ENCODE data around the gene MAPT.

The MAPT gene

GRCh38 chr17:46011711-46012505 is 117.6 kb downstream of the MAPT start:
- H3K79me2 ChIP-seq (ENCODE audit: insufficient read depth, low read length) = no peaks in the 10 kb centered on the region
- H3K9ac ChIP-seq (ENCODE audit: low read depth, low read length) = no peak overlapping the region
- no peaks in the 10 kb centered on the region for H3K36me3 ChIP-seq (ENCODE audit: insufficient read depth, low read length)
- TF ChIP-seq EZH2 (IDR thresholded peaks at IDR 0.05; ENCODE audit: borderline replicate concordance, low read depth, low read length, severe bottlenecking) (no peak), CTCF (IDR thresholded peaks at IDR 0.05; ENCODE audit: borderline replicate concordance, extremely low read depth, low read length, poor library complexity, severe bottlenecking) (no peak)
- peaks cover 3% of the 10 kb centered on the region; the same call in 1 of the 2 replicates for H4K20me1 ChIP-seq (ENCODE audit: insufficient read depth, low read length)
- H3K4me1 ChIP-seq (ENCODE audit: insufficient read depth, low read length) = no peaks in the 10 kb centered on the region
- DNase-seq = no peak
- H3K9me3 ChIP-seq (ENCODE audit: insufficient read depth, low read length, severe bottlenecking) = no peaks in the 10 kb centered on the region
- no peak for ATAC-seq (ENCODE audit: insufficient read depth, low read depth)
- no peak overlapping the region for H3K27ac ChIP-seq (ENCODE audit: low read length)
- H3K27me3 ChIP-seq (ENCODE audit: insufficient read depth, low read length, poor library complexity) = no peaks in the 10 kb centered on the region
- no peak overlapping the region for H3K4me3 ChIP-seq (ENCODE audit: low read depth in 1 of 2, low read length in 2 of 2)
- H3K4me2 ChIP-seq (ENCODE audit: insufficient read depth, low read length) = no peak overlapping the region
- no peak overlapping the region for H2AFZ ChIP-seq (ENCODE audit: low read depth, low read length)

GRCh38 chr17:46012506-46013079 is 118.2 kb downstream of the MAPT start:
- H3K4me1 ChIP-seq (ENCODE audit: insufficient read depth, low read length) = no peaks in the 10 kb centered on the region
- ATAC-seq (ENCODE audit: insufficient read depth, low read depth) (no peak), DNase-seq (no peak)
- H3K79me2 ChIP-seq (ENCODE audit: insufficient read depth, low read length) = no peaks in the 10 kb centered on the region
- H3K4me2 ChIP-seq (ENCODE audit: insufficient read depth, low read length) = no peak overlapping the region
- TF ChIP-seq CTCF (IDR thresholded peaks at IDR 0.05; ENCODE audit: borderline replicate concordance, extremely low read depth, low read length, poor library complexity, severe bottlenecking) = no peak
- H4K20me1 ChIP-seq (ENCODE audit: insufficient read depth, low read length) = peaks cover 3% of the 10 kb centered on the region; the same call in 1 of the 2 replicates
- H3K27ac ChIP-seq (ENCODE audit: low read length) = no peak overlapping the region
- no peak overlapping the region for H3K4me3 ChIP-seq (ENCODE audit: low read depth in 1 of 2, low read length in 2 of 2)
- H3K36me3 ChIP-seq (ENCODE audit: insufficient read depth, low read length) = no peaks in the 10 kb centered on the region
- H3K9ac ChIP-seq (ENCODE audit: low read depth, low read length) = no peak overlapping the region
- no peaks in the 10 kb centered on the region for H3K27me3 ChIP-seq (ENCODE audit: insufficient read depth, low read length, poor library complexity)
- H2AFZ ChIP-seq (ENCODE audit: low read depth, low read length) = no peak overlapping the region
- no peaks in the 10 kb centered on the region for H3K9me3 ChIP-seq (ENCODE audit: insufficient read depth, low read length, severe bottlenecking)

- H4K20me1 ChIP-seq (ENCODE audit: insufficient read depth, low read length) = peaks cover 3% of the 10 kb centered on the region; the same call in 1 of the 2 replicates
- ATAC-seq (ENCODE audit: insufficient read depth, low read depth) (no peak), DNase-seq (no peak)
- H3K27me3 ChIP-seq (ENCODE audit: insufficient read depth, low read length, poor library complexity) = no peaks in the 10 kb centered on the region
- H3K4me2 ChIP-seq (ENCODE audit: insufficient read depth, low read length) = no peak overlapping the region
- no peaks in the 10 kb centered on the region for H3K36me3 ChIP-seq (ENCODE audit: insufficient read depth, low read length)
- H3K79me2 ChIP-seq (ENCODE audit: insufficient read depth, low read length) = no peaks in the 10 kb centered on the region
- H2AFZ ChIP-seq (ENCODE audit: low read depth, low read length) = no peak overlapping the region
- H3K9ac ChIP-seq (ENCODE audit: low read depth, low read length) = no peak overlapping the region
- no peak overlapping the region for H3K4me3 ChIP-seq (ENCODE audit: low read depth in 1 of 2, low read length in 2 of 2)
- no peak overlapping the region for H3K27ac ChIP-seq (ENCODE audit: low read length)
- H3K9me3 ChIP-seq (ENCODE audit: insufficient read depth, low read length, severe bottlenecking) = no peaks in the 10 kb centered on the region
- TF ChIP-seq CTCF (IDR thresholded peaks at IDR 0.05; ENCODE audit: borderline replicate concordance, extremely low read depth, low read length, poor library complexity, severe bottlenecking) (no peak), EZH2 (IDR thresholded peaks at IDR 0.05; ENCODE audit: borderline replicate concordance, low read depth, low read length, severe bottlenecking) (no peak)
- H3K4me1 ChIP-seq (ENCODE audit: insufficient read depth, low read length) = no peaks in the 10 kb centered on the region
Measured at GRCh38 chr17:46013127-46013501, 118.8 kb downstream of the MAPT start.
